BLaER1 treated with 17β-estradiol and CSF1 and Interleukin-3, amounts not matched to agents 10 nM and 100 nM (cell line): ENCODE data around the gene DIAPH3.

Experiments
- H3K27ac ChIP-seq, 11 experiments: shearing (Covaris generic); formaldehyde crosslinking; 2 replicates each; pipeline ENCODE4 v1.8.1; 2022
- H3K27me3 ChIP-seq, 11 experiments: shearing (Covaris generic); formaldehyde crosslinking; 2 replicates each; pipeline ENCODE4 v1.8.1; 2022
- H3K36me3 ChIP-seq, 11 experiments: shearing (Covaris generic); formaldehyde crosslinking; 2 replicates each; pipeline ENCODE4 v1.8.1; 2022
- H3K4me1 ChIP-seq, 10 experiments: shearing (Covaris generic); formaldehyde crosslinking; 2 replicates each; pipeline ENCODE4 v1.8.1; 2022
- H3K4me2 ChIP-seq, 11 experiments: shearing (Covaris generic); formaldehyde crosslinking; 2 replicates each; pipeline ENCODE4 v1.8.1; 2022
- H3K4me3 ChIP-seq, 10 experiments: shearing (Covaris generic); formaldehyde crosslinking; 2 replicates each; pipeline ENCODE4 v1.8.1; 2022
- H3K9ac ChIP-seq, 11 experiments: shearing (Covaris generic); formaldehyde crosslinking; 2 replicates each; pipeline ENCODE4 v1.8.1; 2022
- H3K9me3 ChIP-seq, 11 experiments: shearing (Covaris generic); formaldehyde crosslinking; replicated peaks in 1 of 11; 2 replicates each; pipeline ENCODE4 v1.8.1; 2022
- H4K20me1 ChIP-seq, 11 experiments: shearing (Covaris generic); formaldehyde crosslinking; 2 replicates each; pipeline ENCODE4 v1.8.1; 2022
- Cebpa-rat ChIP-seq, 11 experiments: shearing (Covaris generic); IDR thresholded peaks; 2 replicates each; pipeline ENCODE4 v1.8.1; 2022

Gene DIAPH3

DNA sequence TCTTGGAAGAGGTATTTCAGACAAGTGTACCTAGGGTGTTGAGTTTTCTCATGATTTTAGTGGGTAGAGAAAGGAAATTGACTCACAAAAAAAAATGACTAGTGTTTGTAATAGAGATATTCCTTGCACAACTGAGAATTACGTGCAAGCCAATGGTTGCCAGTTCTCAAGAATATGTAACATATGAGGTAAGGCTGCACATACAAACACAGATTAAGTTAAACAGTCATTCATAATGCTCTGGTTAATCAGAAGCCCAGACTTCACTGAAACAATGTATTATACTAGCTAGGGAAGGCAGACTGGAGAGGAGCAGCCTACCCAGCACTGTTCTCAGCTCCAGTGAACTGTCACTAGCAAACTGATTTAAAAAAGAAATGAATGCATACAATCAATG, 418.3 kb downstream of the DIAPH3 start:
- Histone ChIP-seq H3K4me1 (no peaks in the 10 kb centered on the region), H3K4me2 (no peak overlapping the region), H3K9ac (no peak overlapping the region), H3K9me3 (no peaks in the 10 kb centered on the region), H4K20me1 (no peaks in the 10 kb centered on the region), H3K36me3 (no peaks in the 10 kb centered on the region), H3K27ac (no peak overlapping the region), H3K4me3 (no peak overlapping the region), H3K27me3 (no peaks in the 10 kb centered on the region)
- no peak for TF ChIP-seq Cebpa-rat (IDR thresholded peaks at IDR 0.05)

DNA sequence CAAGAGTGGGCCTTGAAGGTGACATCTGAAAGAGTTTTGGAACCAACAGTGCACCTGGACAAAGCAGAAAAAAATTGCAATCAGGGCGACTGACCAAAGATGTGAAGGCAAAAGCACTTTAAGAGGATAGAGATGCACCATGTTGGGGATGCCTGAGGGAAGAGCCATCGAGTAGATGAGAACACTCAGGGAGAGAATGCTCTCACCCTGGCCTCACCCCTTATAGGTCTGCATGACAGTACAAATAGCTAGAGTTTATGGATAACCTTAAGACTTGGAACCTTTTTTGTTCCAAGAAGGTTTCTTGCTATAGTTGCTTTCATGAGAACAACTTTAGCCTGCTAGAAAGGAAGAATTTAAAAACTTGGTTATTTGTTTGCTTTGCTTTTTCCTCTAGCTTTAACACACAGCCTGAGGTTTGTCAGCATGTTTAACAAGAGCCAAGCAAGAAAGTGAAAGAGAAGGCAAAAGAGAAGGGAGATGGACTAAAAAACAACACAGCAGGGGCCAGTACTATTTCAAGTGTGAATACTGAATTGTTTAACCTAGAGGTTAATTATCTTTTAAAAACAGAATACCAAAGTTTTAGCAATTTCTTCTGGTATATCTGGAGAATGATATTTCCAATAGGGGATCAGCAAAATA, 418.9 kb downstream of the DIAPH3 start:
- H3K4me2 ChIP-seq, result no peak overlapping the region
- H3K4me1 ChIP-seq, result no peaks in the 10 kb centered on the region
- H3K27ac ChIP-seq, result no peak overlapping the region
- no peaks in the 10 kb centered on the region for H3K36me3 ChIP-seq
- no peak for TF ChIP-seq Cebpa-rat (IDR thresholded peaks at IDR 0.05)
- no peaks in the 10 kb centered on the region for H3K27me3 ChIP-seq
- H3K4me3 ChIP-seq, result no peak overlapping the region
- no peak overlapping the region for H3K9ac ChIP-seq
- no peaks in the 10 kb centered on the region for H3K9me3 ChIP-seq
- no peaks in the 10 kb centered on the region for H4K20me1 ChIP-seq

DNA sequence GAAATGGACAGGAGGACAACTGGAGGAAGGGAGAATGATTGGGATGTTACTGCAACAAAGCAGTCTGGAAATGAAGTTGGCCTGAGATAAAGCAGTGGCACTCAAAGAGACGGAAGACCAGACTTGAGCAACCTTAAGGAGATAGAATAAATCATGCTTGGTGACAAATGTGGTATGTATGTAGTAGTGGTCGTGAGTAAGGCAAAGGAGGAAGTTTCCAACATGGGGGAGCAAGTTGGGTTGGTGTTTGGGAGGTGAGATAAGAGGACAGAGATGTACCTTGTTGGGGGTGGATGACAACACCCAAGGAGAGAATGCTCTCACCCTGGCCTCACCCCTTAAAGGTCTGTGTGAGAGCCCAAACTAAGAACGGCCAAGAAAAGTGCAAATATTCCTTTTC, 420.5 kb downstream of the DIAPH3 start:
- H3K36me3 ChIP-seq, result no peaks in the 10 kb centered on the region
- H3K9ac ChIP-seq, result no peak overlapping the region
- no peaks in the 10 kb centered on the region for H3K27me3 ChIP-seq
- TF ChIP-seq Cebpa-rat (IDR thresholded peaks at IDR 0.05), result no peak
- no peak overlapping the region for H3K4me3 ChIP-seq
- no peaks in the 10 kb centered on the region for H3K9me3 ChIP-seq
- H4K20me1 ChIP-seq, result no peaks in the 10 kb centered on the region
- no peak overlapping the region for H3K27ac ChIP-seq
- no peak overlapping the region for H3K4me2 ChIP-seq
- H3K4me1 ChIP-seq, result no peaks in the 10 kb centered on the region

DNA sequence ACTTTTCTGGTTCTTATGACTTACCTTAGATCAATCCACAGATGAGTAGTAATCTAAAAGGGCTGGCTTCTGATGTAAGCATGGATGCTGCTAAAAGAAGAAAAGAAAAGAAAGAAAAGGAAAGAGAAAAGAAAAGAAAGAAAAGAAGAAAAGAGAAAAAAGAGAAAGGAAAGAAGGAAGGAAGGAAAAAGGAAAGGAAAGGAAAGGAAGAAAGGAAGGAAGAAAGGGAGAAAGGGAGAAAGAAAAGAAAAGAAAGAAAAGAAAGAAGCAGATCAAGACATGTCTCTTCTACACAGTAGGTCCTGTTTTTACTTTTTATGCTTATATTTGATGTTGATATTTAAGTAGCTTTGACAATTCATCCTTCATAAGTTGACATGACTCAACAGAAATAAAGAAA, 421.3 kb downstream of the DIAPH3 start:
- Histone ChIP-seq H3K4me3 (no peak overlapping the region), H3K4me2 (no peak overlapping the region), H4K20me1 (no peaks in the 10 kb centered on the region), H3K27ac (no peak overlapping the region), H3K9me3 (no peaks in the 10 kb centered on the region), H3K27me3 (no peaks in the 10 kb centered on the region), H3K9ac (no peak overlapping the region), H3K4me1 (no peaks in the 10 kb centered on the region), H3K36me3 (no peaks in the 10 kb centered on the region)
- TF ChIP-seq Cebpa-rat (IDR thresholded peaks at IDR 0.05), result no peak

DNA sequence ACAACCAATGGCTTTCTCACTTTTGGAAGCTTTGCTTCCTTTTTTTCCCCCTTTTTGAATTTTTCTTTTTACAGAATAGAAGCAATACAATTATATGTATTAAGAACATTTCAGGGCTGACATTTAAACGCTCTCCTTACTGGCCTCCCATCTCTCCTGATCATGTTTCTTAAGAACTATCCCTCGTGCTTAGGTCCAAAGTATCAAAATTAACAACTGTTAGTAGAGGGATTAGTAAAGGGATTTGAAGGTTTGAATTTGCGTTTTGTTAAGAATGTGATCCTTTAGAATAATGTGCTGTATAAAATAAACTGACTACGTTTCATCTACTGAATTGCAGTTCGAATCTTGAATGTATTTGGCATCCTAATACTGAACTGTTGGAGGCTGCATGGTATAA, 424.8 kb downstream of the DIAPH3 start:
- Histone ChIP-seq H3K4me2 (no peak overlapping the region), H3K27me3 (no peaks in the 10 kb centered on the region), H3K4me3 (no peak overlapping the region), H3K36me3 (no peaks in the 10 kb centered on the region), H3K4me1 (peaks cover 4 to 9% (median 6%) of the 10 kb centered on the region in 10 experiments; a peak in 16 of 20 replicates), H3K9ac (no peak overlapping the region), H4K20me1 (no peaks in the 10 kb centered on the region), H3K27ac (no peak overlapping the region), H3K9me3 (0 out of 22 replicates have a peak, but pooled peaks cover 0 to 3% (median 0%) of the 10 kb centered on the region in 11 experiments)
- TF ChIP-seq Cebpa-rat (IDR thresholded peaks at IDR 0.05), result no peak

DNA sequence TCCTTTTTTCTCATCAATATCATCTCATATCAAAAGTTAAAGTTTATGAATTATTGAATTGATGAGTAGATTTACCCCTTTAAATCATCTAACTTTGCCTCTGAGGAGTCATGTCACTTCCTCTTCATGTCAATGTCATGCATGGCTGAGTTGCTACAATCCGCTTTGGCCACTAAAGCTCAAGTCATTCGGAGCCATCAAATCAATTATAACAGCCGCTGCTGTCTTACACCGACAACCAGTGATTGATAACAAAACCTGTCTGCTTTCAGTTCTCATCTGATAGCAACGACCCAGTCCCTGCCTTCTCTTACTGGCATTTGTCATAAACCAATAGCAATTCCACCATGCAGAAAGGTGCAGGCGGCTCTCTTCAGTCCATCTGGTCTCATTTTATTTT, 429.3 kb downstream of the DIAPH3 start:
- Histone ChIP-seq H3K9me3 (0 out of 22 replicates have a peak, but pooled peaks cover 0 to 3% (median 0%) of the 10 kb centered on the region in 11 experiments), H3K27ac (no peak overlapping the region), H3K4me2 (peak overlapping the region in 10 of 11 experiments; percentile 22 to 63 (median 44); a peak in 20 of 22 replicates), H3K4me3 (no peak overlapping the region), H3K27me3 (no peaks in the 10 kb centered on the region), H3K4me1 (peaks cover 4 to 12% (median 6%) of the 10 kb centered on the region in 10 experiments; a peak in 16 of 20 replicates), H3K9ac (no peak overlapping the region), H3K36me3 (no peaks in the 10 kb centered on the region), H4K20me1 (no peaks in the 10 kb centered on the region)
- no peak for TF ChIP-seq Cebpa-rat (IDR thresholded peaks at IDR 0.05)

DNA sequence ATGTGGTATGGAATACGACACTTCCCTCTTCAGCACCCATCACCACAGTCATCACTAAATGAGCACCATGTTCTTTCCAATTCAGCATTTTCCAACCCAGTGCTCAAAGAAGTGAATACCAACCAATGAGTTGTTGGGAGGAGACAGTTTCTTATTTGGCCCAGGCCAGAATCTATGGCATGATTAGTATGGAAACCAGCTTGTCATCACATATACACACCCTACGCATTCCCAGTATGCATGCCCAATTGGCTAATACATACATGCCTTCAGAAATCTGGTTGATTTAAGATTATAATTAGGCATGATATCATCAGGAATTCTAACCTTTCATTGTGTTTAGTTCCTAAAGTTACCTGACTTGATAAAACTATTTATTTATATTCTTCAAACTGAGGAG, 430.0 kb downstream of the DIAPH3 start:
- no peak for TF ChIP-seq Cebpa-rat (IDR thresholded peaks at IDR 0.05)
- 0 out of 22 replicates have a peak, but pooled peaks cover 0 to 3% (median 0%) of the 10 kb centered on the region in 11 experiments for H3K9me3 ChIP-seq
- no peak overlapping the region for H3K4me3 ChIP-seq
- H3K27me3 ChIP-seq, result no peaks in the 10 kb centered on the region
- no peak overlapping the region for H3K9ac ChIP-seq
- peaks cover 4 to 12% (median 6%) of the 10 kb centered on the region in 10 experiments; a peak in 16 of 20 replicates for H3K4me1 ChIP-seq
- no peak overlapping the region for H3K27ac ChIP-seq
- H4K20me1 ChIP-seq, result no peaks in the 10 kb centered on the region
- no peak overlapping the region; a peak in 1 of 22 replicates for H3K4me2 ChIP-seq
- no peaks in the 10 kb centered on the region for H3K36me3 ChIP-seq

DNA sequence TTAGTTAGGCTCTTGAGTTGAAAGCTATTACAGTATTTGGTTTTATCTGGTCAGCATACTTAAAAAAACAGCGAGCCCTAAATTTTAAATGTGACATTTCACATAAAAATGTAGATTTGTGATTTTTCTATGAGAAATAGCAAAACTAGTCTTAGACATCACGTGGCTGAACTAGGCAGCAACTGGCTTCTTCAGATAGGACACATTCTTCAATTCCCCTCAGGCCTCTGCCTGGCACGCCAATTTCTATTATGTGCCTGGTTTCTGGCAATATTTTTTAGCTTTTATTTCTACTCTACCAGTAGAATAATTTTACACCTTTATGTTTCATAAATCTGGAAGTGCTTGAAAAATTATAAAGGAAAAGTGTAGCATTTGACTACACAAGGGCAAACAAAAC, 433.7 kb downstream of the DIAPH3 start:
- Histone ChIP-seq H4K20me1 (no peaks in the 10 kb centered on the region), H3K4me2 (no peak overlapping the region), H3K4me3 (no peak overlapping the region)

DNA sequence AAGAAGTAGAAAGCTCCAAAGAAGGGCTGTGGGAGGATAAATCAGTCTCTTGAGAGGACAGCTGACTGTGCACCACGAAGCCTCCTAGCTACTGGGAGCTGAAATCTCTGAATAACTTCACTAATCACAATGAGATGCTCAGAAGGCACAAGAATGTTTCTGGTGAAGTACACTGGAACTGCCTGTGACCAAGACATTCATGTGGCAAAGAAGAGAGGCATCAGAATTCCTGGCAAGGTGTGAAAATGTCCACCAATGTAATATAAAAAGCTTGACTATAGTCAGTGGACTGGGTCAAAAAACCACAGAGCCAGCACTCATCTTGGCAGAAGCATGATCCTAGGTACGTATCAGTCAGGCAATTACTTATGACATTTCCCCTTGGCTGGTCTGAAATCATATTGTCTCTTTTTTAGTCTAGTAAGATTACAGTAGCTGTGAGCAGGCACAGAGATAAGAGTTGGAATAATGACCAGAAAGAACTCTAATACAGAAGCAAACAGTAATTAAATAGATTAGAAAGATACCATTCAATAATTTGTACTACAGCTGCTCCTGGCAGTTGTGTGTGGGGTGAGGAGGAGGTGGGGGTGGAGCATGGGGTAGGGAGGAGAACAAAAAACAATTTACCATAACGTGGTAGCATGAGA, 434.7 kb downstream of the DIAPH3 start:
- Histone ChIP-seq H3K27me3 (no peaks in the 10 kb centered on the region), H3K9me3 (peaks cover 0 to 4% (median 0%) of the 10 kb centered on the region in 11 experiments; a peak in 1 of 22 replicates), H3K27ac (no peak overlapping the region), H3K4me1 (peaks cover 0 to 4% (median 0%) of the 10 kb centered on the region in 10 experiments; a peak in 5 of 20 replicates), H4K20me1 (no peaks in the 10 kb centered on the region), H3K4me3 (no peak overlapping the region), H3K36me3 (no peaks in the 10 kb centered on the region), H3K9ac (no peak overlapping the region), H3K4me2 (no peak overlapping the region)
- no peak for TF ChIP-seq Cebpa-rat (IDR thresholded peaks at IDR 0.05)

More for the DNA sequence above, 433.7 kb downstream of the DIAPH3 start:
- peaks cover 4 to 12% (median 6%) of the 10 kb centered on the region in 10 experiments; a peak in 16 of 20 replicates for H3K4me1 ChIP-seq
- no peaks in the 10 kb centered on the region for H3K36me3 ChIP-seq
- H3K9ac ChIP-seq, result no peak overlapping the region
- H3K9me3 ChIP-seq, result no peaks in the 10 kb centered on the region
- H3K27me3 ChIP-seq, result no peaks in the 10 kb centered on the region
- H3K27ac ChIP-seq, result no peak overlapping the region
- no peak for TF ChIP-seq Cebpa-rat (IDR thresholded peaks at IDR 0.05)
